Kidney epithelial cell (primary cell): ENCODE results near the gene COASY. TPM values are rescaled to one million over a fixed set of nuclear protein-coding genes. Genes with fewer than 3 reads are reported as not detected.

Experiments
- DNase-seq: peaks from one replicate; pipeline ENCODE4 v3.0.0-alpha.2; 2010; ENCODE audit warnings: low read depth
- H3K27me3 ChIP-seq: 2 replicates; pipeline ENCODE4 v1.6.0; 2011; ENCODE audit warnings: low read length; ENCODE audit not compliant: control insufficient read depth, insufficient read depth
- H3K36me3 ChIP-seq: 2 replicates; pipeline ENCODE4 v1.5.1; 2011; ENCODE audit warnings: low read length; ENCODE audit not compliant: control insufficient read depth, insufficient read depth
- H3K4me3 ChIP-seq: 2 replicates; pipeline ENCODE4 v1.5.1; 2011; ENCODE audit warnings: low read depth, mild to moderate bottlenecking, control low read depth, low read length
- total RNA-seq: library from RNA; depleted of rRNA; stranded (reverse); fragments of >200 nt; gene quantifications from 2 replicates; pipeline ENCODE4 v1.2.3, GENCODE V29; 2015
- TF ChIP-seq, protein P1 (sequence below): IDR thresholded peaks from 2 replicates; pipeline ENCODE4 v1.5.1; 2011; ENCODE audit warnings: mild to moderate bottlenecking, moderate library complexity, low read length, control low read depth, inconsistent platforms; ENCODE audit not compliant: insufficient read depth, poor library complexity, severe bottlenecking

Gene COASY
- total RNA-seq, 1 donor from 2014 or later: 26.8 TPM

DNA sequence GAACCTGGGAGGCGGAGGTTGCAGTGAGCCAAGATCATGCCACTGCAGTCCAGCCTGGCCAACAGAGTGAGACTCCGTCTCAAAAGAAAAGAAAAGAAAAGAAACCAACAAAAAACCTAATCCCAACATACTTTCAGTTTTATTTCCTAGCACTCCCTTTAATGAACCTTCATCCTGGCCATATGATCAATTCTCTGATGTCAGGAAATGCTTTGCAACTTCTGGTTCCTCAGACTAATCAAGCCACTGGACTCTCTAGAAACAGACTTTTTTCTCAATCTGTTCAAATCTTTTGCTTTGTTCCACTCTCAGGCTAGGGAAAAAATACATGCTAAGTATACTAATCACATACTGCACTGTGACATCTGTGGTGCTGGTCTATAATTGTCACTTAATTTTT, 28.9 kb downstream of the COASY start:
- no peak for DNase-seq
- TF ChIP-seq, protein P1, sequence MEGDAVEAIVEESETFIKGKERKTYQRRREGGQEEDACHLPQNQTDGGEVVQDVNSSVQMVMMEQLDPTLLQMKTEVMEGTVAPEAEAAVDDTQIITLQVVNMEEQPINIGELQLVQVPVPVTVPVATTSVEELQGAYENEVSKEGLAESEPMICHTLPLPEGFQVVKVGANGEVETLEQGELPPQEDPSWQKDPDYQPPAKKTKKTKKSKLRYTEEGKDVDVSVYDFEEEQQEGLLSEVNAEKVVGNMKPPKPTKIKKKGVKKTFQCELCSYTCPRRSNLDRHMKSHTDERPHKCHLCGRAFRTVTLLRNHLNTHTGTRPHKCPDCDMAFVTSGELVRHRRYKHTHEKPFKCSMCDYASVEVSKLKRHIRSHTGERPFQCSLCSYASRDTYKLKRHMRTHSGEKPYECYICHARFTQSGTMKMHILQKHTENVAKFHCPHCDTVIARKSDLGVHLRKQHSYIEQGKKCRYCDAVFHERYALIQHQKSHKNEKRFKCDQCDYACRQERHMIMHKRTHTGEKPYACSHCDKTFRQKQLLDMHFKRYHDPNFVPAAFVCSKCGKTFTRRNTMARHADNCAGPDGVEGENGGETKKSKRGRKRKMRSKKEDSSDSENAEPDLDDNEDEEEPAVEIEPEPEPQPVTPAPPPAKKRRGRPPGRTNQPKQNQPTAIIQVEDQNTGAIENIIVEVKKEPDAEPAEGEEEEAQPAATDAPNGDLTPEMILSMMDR: no peak
- Histone ChIP-seq H3K27me3 (no peaks in the 10 kb centered on the region), H3K4me3 (no peak overlapping the region), H3K36me3 (no peaks in the 10 kb centered on the region)

DNA sequence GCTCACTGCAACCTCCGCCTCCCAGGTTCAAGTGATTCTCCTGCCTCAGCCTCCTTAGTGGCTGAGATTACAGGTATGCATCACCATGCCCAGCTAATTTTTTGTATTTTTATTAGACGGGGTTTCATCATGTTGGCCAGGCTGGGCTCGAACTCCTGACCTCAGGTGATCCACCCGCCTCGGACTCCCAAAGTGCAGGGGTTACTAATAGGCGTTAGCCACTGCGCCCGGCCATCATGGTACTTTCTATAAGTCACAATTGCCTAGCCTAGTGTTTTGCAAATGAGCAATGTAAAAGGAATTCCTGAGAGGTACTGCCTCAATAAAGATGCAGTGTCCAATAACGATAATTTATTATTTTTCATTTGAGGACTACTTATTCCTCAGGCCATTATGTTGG, 29.5 kb downstream of the COASY start:
- no peak for DNase-seq
- H3K36me3 ChIP-seq: no peaks in the 10 kb centered on the region
- H3K27me3 ChIP-seq: no peaks in the 10 kb centered on the region
- TF ChIP-seq, protein P1: no peak
- no peak overlapping the region for H3K4me3 ChIP-seq

DNA sequence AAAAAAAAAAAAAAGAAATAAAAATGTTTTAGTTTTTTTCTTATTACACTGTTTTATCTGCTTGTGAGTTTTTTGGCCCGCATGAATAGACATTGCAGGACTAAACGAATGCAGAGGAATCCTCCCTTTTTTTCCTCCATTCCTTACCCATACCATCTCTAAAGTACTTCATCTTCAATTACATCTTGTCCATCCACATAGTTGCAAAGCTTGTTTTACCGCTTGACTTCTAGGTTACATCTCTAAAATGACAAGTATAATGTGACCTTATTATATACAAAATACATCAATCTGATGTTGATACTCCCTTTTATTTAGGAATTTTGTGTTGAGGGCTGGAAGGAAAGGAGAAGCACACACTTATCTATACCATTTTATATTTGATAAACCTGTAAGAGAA, 34.4 kb downstream of the COASY start:
- TF ChIP-seq, protein P1: no peak
- no peaks in the 10 kb centered on the region for H3K36me3 ChIP-seq
- no peak for DNase-seq
- H3K27me3 ChIP-seq: no peaks in the 10 kb centered on the region
- H3K4me3 ChIP-seq: no peak overlapping the region

DNA sequence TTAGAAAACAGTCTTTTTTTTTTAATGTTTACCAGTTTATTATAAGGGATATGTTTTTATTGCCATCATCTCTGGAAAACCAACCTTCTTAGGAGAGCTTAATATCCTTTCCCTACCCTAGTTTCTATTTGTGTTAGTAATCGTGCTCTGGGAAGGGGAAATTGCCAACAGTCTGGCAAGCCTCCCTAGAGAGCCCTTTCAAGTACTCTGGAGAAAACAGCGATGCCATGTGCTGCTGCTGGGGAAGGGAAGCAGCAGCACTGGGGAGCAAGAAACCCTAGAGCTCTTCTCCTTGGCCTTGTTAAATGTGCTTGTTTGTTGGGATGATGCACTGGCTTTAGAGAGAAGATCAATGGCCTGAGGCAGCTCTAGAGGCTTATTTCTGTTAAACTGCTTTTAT, 37.0 kb downstream of the COASY start:
- Histone ChIP-seq H3K4me3 (no peak overlapping the region), H3K36me3 (no peaks in the 10 kb centered on the region), H3K27me3 (no peaks in the 10 kb centered on the region)
- DNase-seq: no peak
- TF ChIP-seq, protein P1: no peak

DNA sequence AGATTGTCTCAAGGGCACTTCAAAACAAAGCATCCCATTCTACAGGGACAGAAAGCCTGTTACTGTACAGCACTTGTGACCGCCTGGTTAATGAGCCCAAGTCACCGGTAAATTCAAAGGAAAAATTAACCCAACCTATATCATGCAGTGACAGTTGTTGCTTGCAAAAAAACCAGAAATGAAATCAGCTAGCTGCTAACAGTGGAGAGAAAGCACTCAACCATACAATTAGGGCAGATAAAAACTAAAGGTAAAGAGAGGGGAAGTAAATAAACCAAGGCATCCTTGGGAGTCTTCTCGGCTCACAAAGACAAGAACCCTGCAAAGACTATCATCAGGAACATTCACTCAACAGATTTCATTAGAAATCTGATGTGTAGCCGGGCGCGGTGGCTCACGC, 41.4 kb downstream of the COASY start:
- no peak overlapping the region for H3K4me3 ChIP-seq
- no peak for DNase-seq
- no peaks in the 10 kb centered on the region for H3K27me3 ChIP-seq
- no peaks in the 10 kb centered on the region for H3K36me3 ChIP-seq
- TF ChIP-seq, protein P1: no peak

DNA sequence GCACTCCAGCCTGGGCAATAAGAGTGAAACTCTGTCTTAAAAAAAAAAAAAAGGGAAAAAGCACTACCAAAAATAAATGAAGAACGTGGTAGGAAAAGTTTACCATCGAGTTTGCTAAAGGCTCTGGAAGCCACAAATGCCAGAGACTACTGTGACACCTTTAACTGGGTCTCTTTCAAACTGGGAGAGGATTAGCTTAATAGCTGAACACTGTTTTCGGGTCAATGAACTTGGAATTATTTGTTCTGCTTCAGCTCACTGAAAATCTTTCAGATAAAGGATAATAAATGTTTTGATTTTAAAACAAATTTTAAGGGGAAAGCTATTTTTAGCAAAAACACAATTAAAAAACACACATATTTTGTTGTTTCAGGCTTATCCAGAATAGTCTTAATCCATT, 45.8 kb downstream of the COASY start:
- no peak for DNase-seq
- Histone ChIP-seq H3K27me3 (no peaks in the 10 kb centered on the region), H3K4me3 (peak overlapping the region; percentile 97), H3K36me3 (peaks cover 2% of the 10 kb centered on the region)
- TF ChIP-seq, protein P1: no peak
